ENCODE results near the gene NAT14. TPM values are rescaled to one million over a fixed set of nuclear protein-coding genes. Genes with fewer than 3 reads are reported as not detected.

Gene NAT14
- polyA plus RNA-seq, 1 experiment = 19.4 TPM

DNA sequence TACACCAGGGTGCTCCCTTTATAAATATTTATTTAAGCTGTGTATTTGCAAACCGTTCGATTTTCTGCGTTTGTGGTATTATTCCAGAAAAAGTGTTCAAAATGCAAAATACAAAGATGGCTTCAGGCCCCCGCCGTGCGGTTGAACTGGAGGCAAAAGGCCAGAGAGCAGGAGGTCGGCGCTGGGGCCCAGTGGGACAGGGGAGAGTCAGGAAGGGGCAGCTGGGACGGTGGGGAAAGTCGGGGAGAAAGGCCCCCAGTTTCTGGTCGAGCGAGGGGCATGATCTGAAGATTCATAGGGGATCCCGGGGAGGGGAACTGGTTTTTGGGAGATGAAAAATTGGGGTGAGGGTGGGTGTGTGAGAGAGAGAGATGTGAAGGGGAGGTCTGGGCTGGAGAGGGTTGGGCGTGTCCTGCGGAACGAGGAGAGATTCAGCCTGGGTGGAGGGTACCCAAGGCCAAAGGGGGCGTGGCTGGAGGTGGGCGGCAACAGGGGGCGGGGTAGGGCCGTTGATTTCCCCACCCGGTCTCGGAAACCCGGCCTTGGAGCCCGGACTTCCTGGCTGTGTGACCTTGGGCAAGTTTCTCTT, 24.2 kb upstream of the NAT14 start:
- H3K9me3 ChIP-seq (ENCODE audit: control insufficient read depth, insufficient read depth, low read length) = no peaks in the 10 kb centered on the region
- TF ChIP-seq, protein P1, sequence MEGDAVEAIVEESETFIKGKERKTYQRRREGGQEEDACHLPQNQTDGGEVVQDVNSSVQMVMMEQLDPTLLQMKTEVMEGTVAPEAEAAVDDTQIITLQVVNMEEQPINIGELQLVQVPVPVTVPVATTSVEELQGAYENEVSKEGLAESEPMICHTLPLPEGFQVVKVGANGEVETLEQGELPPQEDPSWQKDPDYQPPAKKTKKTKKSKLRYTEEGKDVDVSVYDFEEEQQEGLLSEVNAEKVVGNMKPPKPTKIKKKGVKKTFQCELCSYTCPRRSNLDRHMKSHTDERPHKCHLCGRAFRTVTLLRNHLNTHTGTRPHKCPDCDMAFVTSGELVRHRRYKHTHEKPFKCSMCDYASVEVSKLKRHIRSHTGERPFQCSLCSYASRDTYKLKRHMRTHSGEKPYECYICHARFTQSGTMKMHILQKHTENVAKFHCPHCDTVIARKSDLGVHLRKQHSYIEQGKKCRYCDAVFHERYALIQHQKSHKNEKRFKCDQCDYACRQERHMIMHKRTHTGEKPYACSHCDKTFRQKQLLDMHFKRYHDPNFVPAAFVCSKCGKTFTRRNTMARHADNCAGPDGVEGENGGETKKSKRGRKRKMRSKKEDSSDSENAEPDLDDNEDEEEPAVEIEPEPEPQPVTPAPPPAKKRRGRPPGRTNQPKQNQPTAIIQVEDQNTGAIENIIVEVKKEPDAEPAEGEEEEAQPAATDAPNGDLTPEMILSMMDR (IDR thresholded peaks at IDR 0.05; ENCODE audit: low read depth, low read length) = no peak
- DNase-seq (ENCODE audit: low read depth, low spot score) = peak; percentile 48
- H3K4me3 ChIP-seq (ENCODE audit: low read depth, low read length) = peak overlapping the region; percentile 97
- peak overlapping the region; percentile 90 for H3K27ac ChIP-seq (ENCODE audit: low read depth, low read length)
- ChIA-PET CTCF (interaction anchor here (0.8 to 3.5 kb wide), 2 partner anchors 7 to 43 kb away, joined by 3 to 25 read pairs; no protein-coding TSS in a partner anchor), POLR2A (no interaction called here)
- peaks cover 3% of the 10 kb centered on the region for H3K27me3 ChIP-seq (ENCODE audit: control insufficient read depth, insufficient read depth, low read length)

DNA sequence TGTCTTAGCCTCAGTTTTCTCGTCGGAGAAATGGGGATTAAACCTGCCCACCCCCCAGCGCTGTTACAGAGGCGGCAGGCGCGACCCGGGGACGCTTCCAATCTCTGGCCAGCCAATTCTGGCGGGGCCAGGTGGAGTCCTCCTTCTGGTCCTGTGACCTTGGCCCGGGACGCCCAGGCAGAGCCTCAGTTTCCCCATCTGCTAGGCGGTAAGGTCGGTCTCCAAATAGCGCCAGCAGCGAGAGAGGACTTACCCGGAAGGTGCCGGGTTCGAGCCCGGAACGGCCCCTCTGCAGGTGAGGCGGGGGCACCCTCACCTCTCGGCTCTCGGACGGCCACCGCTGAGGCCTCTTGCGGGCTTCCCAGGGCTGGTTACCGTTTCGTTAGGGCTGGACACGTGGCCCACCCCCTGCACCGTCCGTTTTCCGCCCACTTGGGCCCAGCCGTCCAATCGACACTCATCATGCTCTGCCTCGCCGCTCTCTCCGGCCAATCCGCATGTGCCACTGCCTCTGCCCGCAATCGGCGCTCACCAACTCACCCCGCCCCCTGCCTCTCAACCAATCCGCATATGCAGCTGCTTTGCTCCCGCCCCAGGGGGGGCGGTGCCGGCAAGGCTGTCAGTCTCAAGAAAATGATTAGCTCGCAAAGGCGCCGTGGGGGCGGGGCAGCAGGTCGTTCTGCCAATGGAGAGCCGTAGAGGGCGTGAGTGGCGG, 23.6 kb upstream of the NAT14 start, which contains the start of gene ISOC2:
ISOC2 (minus strand) TSS at position 384 of the 715 bp plus-strand sequence. CDS start 5,156 bp downstream, outside the sequence.
- Histone ChIP-seq H3K27ac (ENCODE audit: low read depth, low read length) (peak within 1 kb of the TSS; percentile 90), H3K9me3 (ENCODE audit: control insufficient read depth, insufficient read depth, low read length) (no peaks in the 10 kb centered on the region), H3K27me3 (ENCODE audit: control insufficient read depth, insufficient read depth, low read length) (peaks cover 3% of the 10 kb centered on the region), H3K4me3 (ENCODE audit: low read depth, low read length) (peak within 1 kb of the TSS; percentile 97)
- POLR2A ChIA-PET = interaction anchor here (0.5 to 1.1 kb wide), 13 partner anchors 15 to 988 kb away, joined by 3 to 12 read pairs (median 4); partner anchors contain the start of genes CDC42EP5, NAT14, PPP1R12C and PPP6R1
- TF ChIP-seq, protein P1 (IDR thresholded peaks at IDR 0.05; ENCODE audit: low read depth, low read length) = no peak
- peak; percentile 99 for DNase-seq (ENCODE audit: low read depth, low spot score)
- CTCF ChIA-PET = interaction anchor here (0.5 to 1.0 kb wide), 3 partner anchors 10 to 192 kb away, joined by 3 to 6 read pairs (median 5); no protein-coding TSS in a partner anchor

DNA sequence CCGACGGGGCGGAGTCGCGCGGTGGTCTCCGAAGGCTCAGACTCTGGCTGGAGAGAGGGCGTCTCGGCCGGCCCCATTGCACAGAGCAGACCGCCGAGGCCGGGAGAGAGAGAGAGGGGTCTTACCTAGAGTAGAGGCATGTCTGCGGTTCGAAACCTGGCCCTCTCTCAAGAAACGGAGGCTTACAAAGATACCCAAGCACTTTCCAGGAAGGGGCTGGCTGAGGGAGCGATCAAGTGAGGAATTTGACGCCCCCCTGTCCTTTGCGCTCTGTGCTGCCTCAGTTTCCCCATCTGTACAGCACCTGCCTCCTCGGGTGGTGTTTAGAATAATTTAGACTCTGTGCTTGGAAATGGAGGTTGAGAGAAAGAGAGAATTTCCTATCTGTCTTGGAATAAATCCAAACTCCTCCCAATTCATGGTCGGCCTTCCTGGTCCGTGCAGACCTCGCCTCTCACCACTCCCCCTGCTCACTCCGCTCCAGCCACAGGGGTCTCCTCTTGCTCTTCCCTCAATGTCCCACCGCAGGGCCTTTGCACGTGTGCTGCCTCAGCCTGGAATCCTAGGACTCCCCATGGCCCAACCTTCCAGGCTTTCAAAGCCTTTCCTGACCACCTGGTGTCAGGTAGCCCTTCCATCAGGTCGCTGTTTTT, 22.9 kb upstream of the NAT14 start:
- DNase-seq (ENCODE audit: low read depth, low spot score) = no peak
- Histone ChIP-seq H3K27me3 (ENCODE audit: control insufficient read depth, insufficient read depth, low read length) (peaks cover 3% of the 10 kb centered on the region), H3K4me3 (ENCODE audit: low read depth, low read length) (peak overlapping the region; percentile 70), H3K9me3 (ENCODE audit: control insufficient read depth, insufficient read depth, low read length) (no peaks in the 10 kb centered on the region), H3K27ac (ENCODE audit: low read depth, low read length) (no peak overlapping the region)
- TF ChIP-seq, protein P1 (IDR thresholded peaks at IDR 0.05; ENCODE audit: low read depth, low read length) = no peak
- CTCF ChIA-PET = interaction anchor here (0.5 to 1.0 kb wide), 3 partner anchors 9 to 191 kb away, joined by 3 to 6 read pairs (median 5); no protein-coding TSS in a partner anchor
- POLR2A ChIA-PET = interaction anchor here (0.5 to 1.1 kb wide), 13 partner anchors 14 to 989 kb away, joined by 3 to 12 read pairs (median 4); partner anchors contain the start of genes CDC42EP5, NAT14, PPP1R12C and PPP6R1

DNA sequence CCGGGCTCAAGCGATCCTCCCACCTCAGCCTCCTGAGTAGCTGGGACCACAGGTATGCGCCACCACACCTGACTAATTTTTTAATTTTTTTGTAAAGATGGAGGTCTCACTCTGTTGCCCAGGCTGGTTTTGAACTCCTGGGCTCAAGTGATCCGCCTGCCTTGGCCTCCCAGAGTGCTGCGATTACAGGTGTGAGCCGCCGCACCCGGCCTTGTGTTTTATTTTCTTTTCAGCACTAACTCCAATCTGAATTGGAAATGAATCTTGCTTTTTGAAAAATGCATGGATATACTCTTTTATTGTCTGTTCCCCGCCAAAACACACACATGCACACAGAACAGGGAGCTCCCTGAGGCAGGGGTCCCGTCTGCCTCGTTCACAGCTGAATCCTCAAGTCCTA, 22.3 kb upstream of the NAT14 start:
- Histone ChIP-seq H3K9me3 (ENCODE audit: control insufficient read depth, insufficient read depth, low read length) (no peaks in the 10 kb centered on the region), H3K27me3 (ENCODE audit: control insufficient read depth, insufficient read depth, low read length) (peaks cover 3% of the 10 kb centered on the region), H3K27ac (ENCODE audit: low read depth, low read length) (no peak overlapping the region), H3K4me3 (ENCODE audit: low read depth, low read length) (no peak overlapping the region)
- ChIA-PET CTCF (no interaction called here), POLR2A (no interaction called here)
- DNase-seq (ENCODE audit: low read depth, low spot score) = no peak
- TF ChIP-seq, protein P1 (IDR thresholded peaks at IDR 0.05; ENCODE audit: low read depth, low read length) = no peak
